ENCODE results near the gene ANAPC5. TPM values are rescaled to one million over a fixed set of nuclear protein-coding genes. Genes with fewer than 3 reads are reported as not detected.
A peak's percentile ranks its signal among the peaks of the same experiment; 100 is the strongest.

The ANAPC5 gene
- total RNA-seq, 1 experiment from 2014 or later: 116 TPM

GRCh38 chr12:121279507-121279915 lies 72.7 kb downstream of the ANAPC5 start (continued):
- TF ChIP-seq OVOL2 (CRISPR knock-in tag; IDR thresholded peaks at IDR 0.05; ENCODE audit: borderline replicate concordance) (no peak), ZNF232 (CRISPR knock-in tag; IDR thresholded peaks at IDR 0.05) (no peak), ATF1 (CRISPR knock-in tag; IDR thresholded peaks at IDR 0.05) (no peak), USF1 (CRISPR knock-in tag; IDR thresholded peaks at IDR 0.05) (no peak), RORB (CRISPR knock-in tag; IDR thresholded peaks at IDR 0.05) (no peak)

GRCh38 chr12:121279071-121279375 lies 73.2 kb downstream of the ANAPC5 start:
- DNase-seq (ENCODE audit: low spot score): no peak
- Mint-ChIP-seq H3K4me3 (no peak overlapping the region), H3K36me3 (peaks cover 15% of the 10 kb centered on the region), H3K9me3 (peaks cover 3% of the 10 kb centered on the region; the same call in 1 of the 2 replicates), H3K27me3 (ENCODE audit: low read depth) (no peaks in the 10 kb centered on the region), H3K27ac (peak overlapping the region; percentile 86), H3K4me1 (peaks cover 33% of the 10 kb centered on the region)
- CTCF ChIA-PET: interaction anchor here (0.6 to 1.5 kb wide), 2 partner anchors 17 to 164 kb away, joined by 3 to 5 read pairs; no protein-coding TSS in a partner anchor
- no peak for TF ChIP-seq FOXJ3 (CRISPR knock-in tag; IDR thresholded peaks at IDR 0.05; ENCODE audit: borderline replicate concordance)
- TF ChIP-seq NFATC4 (CRISPR knock-in tag; IDR thresholded peaks at IDR 0.05): no peak
- no peak for TF ChIP-seq JUN (CRISPR knock-in tag; IDR thresholded peaks at IDR 0.05)
- TF ChIP-seq ZNF423 (CRISPR knock-in tag; IDR thresholded peaks at IDR 0.05): no peak
- TF ChIP-seq MXD4 (CRISPR knock-in tag; IDR thresholded peaks at IDR 0.05; ENCODE audit: borderline replicate concordance): no peak
- TF ChIP-seq E2F5 (CRISPR knock-in tag; IDR thresholded peaks at IDR 0.05): no peak
- TF ChIP-seq TEAD1 (CRISPR knock-in tag; IDR thresholded peaks at IDR 0.05): no peak
- no peak for TF ChIP-seq NFYB (CRISPR knock-in tag; conservative IDR thresholded peaks at IDR 0.05; ENCODE audit: low read depth)
- no peak for TF ChIP-seq ATF2 (CRISPR knock-in tag; IDR thresholded peaks at IDR 0.05; ENCODE audit: borderline replicate concordance, low read depth)
- no peak for TF ChIP-seq HMGXB4 (CRISPR knock-in tag; IDR thresholded peaks at IDR 0.05)
- TF ChIP-seq TCF7 (CRISPR knock-in tag; IDR thresholded peaks at IDR 0.05; ENCODE audit: low read depth): no peak
- TF ChIP-seq ZNF532 (CRISPR knock-in tag; IDR thresholded peaks at IDR 0.05; ENCODE audit: borderline replicate concordance): no peak
- TF ChIP-seq ZNF281 (CRISPR knock-in tag; IDR thresholded peaks at IDR 0.05): no peak
- no peak for TF ChIP-seq ATF3 (CRISPR knock-in tag; conservative IDR thresholded peaks at IDR 0.05)
- TF ChIP-seq ZNF121 (CRISPR knock-in tag; IDR thresholded peaks at IDR 0.05): no peak
- TF ChIP-seq ZNF671 (CRISPR knock-in tag; IDR thresholded peaks at IDR 0.05): no peak
- no peak for TF ChIP-seq SP1 (CRISPR knock-in tag; conservative IDR thresholded peaks at IDR 0.05)
- TF ChIP-seq SMAD4 (CRISPR knock-in tag; IDR thresholded peaks at IDR 0.05): no peak
- peak; percentile 15; the same call in 1 of the 2 replicates for ATAC-seq
- POLR2A ChIA-PET: interaction anchor here (0.5 to 1.2 kb wide), 2 partner anchors 9 to 539 kb away, joined by 3 read pairs; no protein-coding TSS in a partner anchor
